Stimulated activated CD8-positive, alpha-beta memory T cell treated with anti-CD3 and anti-CD28 coated beads, Interleukin-2, amount 100 ng/mL, for 48 hours (primary cell): ENCODE data around the gene MUSK.
A peak's percentile ranks its signal among the peaks of the same experiment; 100 is the strongest.

ENCODE experiments used
- DNase-seq, 2 donors: peaks; one replicate each; pipeline ENCODE4 v3.0.0-alpha.2; 2020; ENCODE audit warnings: low read depth in 2 of 2

The MUSK gene

GRCh38 chr9:110668570-110669167 lies at the start of gene MUSK:
Gene MUSK (plus strand): TSS chr9:110668791. CDS start chr9:110668905, 114 bp downstream.
- no peak for DNase-seq

GRCh38 chr9:110619831-110620230 lies 48.8 kb upstream of the MUSK start:
- no peak for DNase-seq

GRCh38 chr9:110620726-110621125 lies 47.9 kb upstream of the MUSK start:
- DNase-seq: no peak

GRCh38 chr9:110622368-110622767 lies 46.2 kb upstream of the MUSK start:
- DNase-seq: no peak

- DNase-seq: no peak
Observed at GRCh38 chr9:110623462-110624025, 45.0 kb upstream of the MUSK start.

- DNase-seq: peak in 1 of 2 donors; percentile 5
Observed at GRCh38 chr9:110626101-110626829, 42.3 kb upstream of the MUSK start.

GRCh38 chr9:110635589-110635988 lies 33.0 kb upstream of the MUSK start:
- DNase-seq: no peak

GRCh38 chr9:110638381-110638954 lies 30.1 kb upstream of the MUSK start:
- DNase-seq: no peak

- no peak for DNase-seq
Observed at GRCh38 chr9:110640736-110641135, 27.9 kb upstream of the MUSK start.

- no peak for DNase-seq
Observed at GRCh38 chr9:110641293-110641692, 27.3 kb upstream of the MUSK start.

- no peak for DNase-seq
Observed at GRCh38 chr9:110648696-110649095, 19.9 kb upstream of the MUSK start.

- no peak for DNase-seq
Observed at GRCh38 chr9:110650261-110650660, 18.3 kb upstream of the MUSK start.

GRCh38 chr9:110650991-110651411 lies 17.6 kb upstream of the MUSK start:
- DNase-seq: no peak

- DNase-seq: no peak
Observed at GRCh38 chr9:110655754-110656641, 12.6 kb upstream of the MUSK start.

GRCh38 chr9:110659891-110660541 lies 8.6 kb upstream of the MUSK start:
- no peak for DNase-seq

GRCh38 chr9:110669433-110669832 lies 842 bp downstream of the MUSK start:
- no peak for DNase-seq

- DNase-seq: no peak
Observed at GRCh38 chr9:110671849-110672248, 3.3 kb downstream of the MUSK start.

GRCh38 chr9:110672873-110673510 lies 4.4 kb downstream of the MUSK start:
- no peak for DNase-seq

GRCh38 chr9:110687497-110687896 lies 18.9 kb downstream of the MUSK start:
- no peak for DNase-seq

- DNase-seq: no peak
Observed at GRCh38 chr9:110688329-110688728, 19.7 kb downstream of the MUSK start.
